Psoas muscle (tissue), 8 donors: ENCODE data around the gene FBXW12. TPM values are rescaled to one million over a fixed set of nuclear protein-coding genes. Genes with fewer than 3 reads are reported as not detected.

Experiments
- ATAC-seq, 4 donors: fragments of 200-7000 bp; cut with Tn5 transposase; one replicate each; pipeline ENCODE4 v1.9.1; 2020; ENCODE audit warnings: moderate library complexity in 3 of 4, mild to moderate bottlenecking in 2 of 4
- DNase-seq, 2 donors: peaks; one replicate each; pipeline ENCODE4 v3.0.0-alpha.2; 2020
- H3K27ac ChIP-seq: fragments of 200-600 bp; one replicate; pipeline ENCODE4 v1.8.0; 2022
- H3K27me3 ChIP-seq, 3 donors: fragments of 200-600 bp in 1 of 3; one replicate each; pipeline versions ENCODE4 v1.6.1 to v1.8.0; 2013 to 2022; ENCODE audit warnings: low read length in 2 of 3, mild to moderate bottlenecking in 2 of 3, moderate library complexity in 1 of 3; ENCODE audit not compliant: insufficient read depth in 3 of 3
- H3K36me3 ChIP-seq, 2 donors: fragments of 200-600 bp in 1 of 2; one replicate each; pipeline versions ENCODE4 v1.6.1 to v1.8.0; 2013 to 2022; ENCODE audit warnings: low read depth in 1 of 2, mild to moderate bottlenecking in 1 of 2, moderate library complexity in 1 of 2; ENCODE audit not compliant: insufficient read depth in 1 of 2
- H3K4me1 ChIP-seq: fragments of 200-600 bp; one replicate; pipeline ENCODE4 v1.8.0; 2022
- H3K4me3 ChIP-seq: fragments of 200-600 bp; one replicate; pipeline ENCODE4 v1.8.0; 2022; ENCODE audit warnings: mild to moderate bottlenecking
- H3K9me3 ChIP-seq: fragments of 200-600 bp; one replicate; pipeline ENCODE4 v1.8.0; 2022
- WGBS, 3 donors: extraction: QIAGEN DNeasy Blood & Tissue Kit; methylation state at CpG; one replicate each; pipeline versions ENCODE4 v1.1.6 to v1.1.7; 2013; 5-methylcytosine and 5-hydroxymethylcytosine counted together
- intact Hi-C, 2 donors: fragments of 100-400 bp; cut with DNase I; formaldehyde crosslinking; loops; one replicate each; pipeline versions ENCODE4 v1.11.0 to v1.14.2; 2022
- polyA plus RNA-seq, 3 donors: library from polyadenylated mRNA; stranded (reverse); fragments of 200-250 nt; gene quantifications; one replicate each; pipeline ENCODE4 v1.2.3, GENCODE V29; 2013
- total RNA-seq, 4 donors: library from RNA; stranded (reverse); fragmentation: NEBNext Ultra II Directional in 2 of 4; extraction: Animal tissue kit (Norgen Biotek cat#: 25700) in 2 of 4; gene quantifications; one replicate each; pipeline versions ENCODE4 v1.2.1 to v1.2.4, GENCODE V29; 2021 to 2023
- TF ChIP-seq, protein P1 (sequence below): fragments of 200-600 bp; IDR thresholded peaks from one replicate; pipeline ENCODE4 v1.8.0; 2022; ENCODE audit warnings: antibody characterized with exemption
- donor health status: healthy with polysubstance abuse.
- donor health status: DM: no; HTN: no; CAD: no; lungs with moderate emphysema.
- donor health status: Bipolar disorder and iron deficiency.
- donor health status: healthy.
- donor health status: DM: yes; HTN: yes; CAD: no.
- donor health status: DM: no; HTN: no; CAD: no.
- donor health status: DM: no; HTN: no; CAD: no.
- donor health status: DM: yes; HTN: yes; CAD: no.

Gene FBXW12
- total and polyA plus RNA-seq, 7 donors: 0.01 TPM; not detected in 6

GRCh38 chr3:48419149-48419548 is 47.1 kb downstream of the FBXW12 start:
- Histone ChIP-seq H3K4me1 (no peaks in the 10 kb centered on the region), H3K36me3 (no peaks in the 10 kb centered on the region), H3K9me3 (no peaks in the 10 kb centered on the region), H3K27me3 (peaks cover 0 to 18% (median 0%) of the 10 kb centered on the region in 3 donors), H3K27ac (no peak overlapping the region), H3K4me3 (no peak overlapping the region)
- DNase-seq: peak in 1 of 2 donors; percentile 30
- intact Hi-C loops: no loop called here
- 88 to 93% (median 92%) methylated on average over 9 of the region's 9 CpGs for WGBS, 3 donors
- TF ChIP-seq, protein P1, sequence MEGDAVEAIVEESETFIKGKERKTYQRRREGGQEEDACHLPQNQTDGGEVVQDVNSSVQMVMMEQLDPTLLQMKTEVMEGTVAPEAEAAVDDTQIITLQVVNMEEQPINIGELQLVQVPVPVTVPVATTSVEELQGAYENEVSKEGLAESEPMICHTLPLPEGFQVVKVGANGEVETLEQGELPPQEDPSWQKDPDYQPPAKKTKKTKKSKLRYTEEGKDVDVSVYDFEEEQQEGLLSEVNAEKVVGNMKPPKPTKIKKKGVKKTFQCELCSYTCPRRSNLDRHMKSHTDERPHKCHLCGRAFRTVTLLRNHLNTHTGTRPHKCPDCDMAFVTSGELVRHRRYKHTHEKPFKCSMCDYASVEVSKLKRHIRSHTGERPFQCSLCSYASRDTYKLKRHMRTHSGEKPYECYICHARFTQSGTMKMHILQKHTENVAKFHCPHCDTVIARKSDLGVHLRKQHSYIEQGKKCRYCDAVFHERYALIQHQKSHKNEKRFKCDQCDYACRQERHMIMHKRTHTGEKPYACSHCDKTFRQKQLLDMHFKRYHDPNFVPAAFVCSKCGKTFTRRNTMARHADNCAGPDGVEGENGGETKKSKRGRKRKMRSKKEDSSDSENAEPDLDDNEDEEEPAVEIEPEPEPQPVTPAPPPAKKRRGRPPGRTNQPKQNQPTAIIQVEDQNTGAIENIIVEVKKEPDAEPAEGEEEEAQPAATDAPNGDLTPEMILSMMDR: no peak
- ATAC-seq: no peak

GRCh38 chr3:48419597-48419996 is 47.6 kb downstream of the FBXW12 start:
- Histone ChIP-seq H3K27me3 (peaks cover 0 to 22% (median 0%) of the 10 kb centered on the region in 3 donors), H3K4me3 (no peak overlapping the region), H3K4me1 (no peaks in the 10 kb centered on the region), H3K9me3 (no peaks in the 10 kb centered on the region), H3K27ac (no peak overlapping the region), H3K36me3 (no peaks in the 10 kb centered on the region)
- TF ChIP-seq, protein P1: no peak
- ATAC-seq (no peak), DNase-seq (no peak)
- 92 to 93% (median 92%) methylated on average over 17 of the region's 17 CpGs for WGBS, 3 donors
- intact Hi-C loops: no loop called here

GRCh38 chr3:48420561-48420960 is 48.5 kb downstream of the FBXW12 start:
- ATAC-seq (no peak), DNase-seq (peak in 1 of 2 donors; percentile 38)
- Histone ChIP-seq H3K4me3 (no peak overlapping the region), H3K36me3 (no peaks in the 10 kb centered on the region), H3K27me3 (peaks cover 0 to 30% (median 1%) of the 10 kb centered on the region in 3 donors), H3K4me1 (no peaks in the 10 kb centered on the region), H3K9me3 (no peaks in the 10 kb centered on the region), H3K27ac (no peak overlapping the region)
- WGBS, 3 donors: 88 to 90% (median 89%) methylated on average over 13 to 14 of the region's 14 CpGs
- TF ChIP-seq, protein P1: no peak
- intact Hi-C loops: no loop called here

- DNase-seq (no peak), ATAC-seq (no peak)
- TF ChIP-seq, protein P1: no peak
- no peak overlapping the region for H3K27ac ChIP-seq
- no peaks in the 10 kb centered on the region for H3K4me1 ChIP-seq
- no peaks in the 10 kb centered on the region for H3K36me3 ChIP-seq
- H3K27me3 ChIP-seq: peaks cover 0 to 30% (median 1%) of the 10 kb centered on the region in 3 donors
- intact Hi-C loops: no loop called here
- no peaks in the 10 kb centered on the region for H3K9me3 ChIP-seq
- no peak overlapping the region for H3K4me3 ChIP-seq
- WGBS, 3 donors: 64 to 82% (median 70%) methylated on average over 3 of the region's 3 CpGs
Measured at GRCh38 chr3:48422272-48422671, 50.3 kb downstream of the FBXW12 start.

DNA sequence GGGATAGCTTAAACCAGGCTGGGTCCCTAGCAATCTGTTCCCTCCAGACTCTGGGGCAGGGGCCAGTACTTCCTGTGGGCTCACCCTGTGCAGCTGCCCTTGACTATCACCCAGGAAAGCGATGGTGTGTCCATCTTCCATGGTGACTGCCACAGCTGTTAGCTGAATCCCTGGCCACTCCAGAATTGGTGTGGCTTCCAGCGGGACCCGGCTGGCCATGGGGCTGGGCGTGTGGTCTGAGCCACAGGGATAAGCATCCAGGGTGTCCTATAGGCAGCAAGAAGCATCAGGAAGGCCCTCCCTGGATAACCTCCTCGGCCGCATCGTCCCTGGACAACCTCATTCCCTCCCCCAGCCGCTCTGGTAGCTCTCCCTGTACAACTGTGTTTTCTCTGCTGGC is 50.7 kb downstream of the FBXW12 start:
- Histone ChIP-seq H3K4me3 (no peak overlapping the region), H3K27me3 (peaks cover 0 to 30% (median 1%) of the 10 kb centered on the region in 3 donors), H3K4me1 (no peaks in the 10 kb centered on the region), H3K27ac (no peak overlapping the region), H3K36me3 (no peaks in the 10 kb centered on the region), H3K9me3 (no peaks in the 10 kb centered on the region)
- intact Hi-C loops: no loop called here
- ATAC-seq: no peak
- DNase-seq: no peak
- TF ChIP-seq, protein P1: no peak
- 53 to 60% (median 57%) methylated on average over 8 of the region's 8 CpGs for WGBS, 3 donors
